Adrenal gland (tissue), 12 donors: ENCODE measurements around the gene LTBP2. TPM values are rescaled to one million over a fixed set of nuclear protein-coding genes. Genes with fewer than 3 reads are reported as not detected.

Experiments used
- DNase-seq, 7 donors: peaks; one replicate each; pipeline ENCODE4 v3.0.0-alpha.2; 2019 to 2020
- H3K27ac ChIP-seq, 5 donors: fragments of 200-600 bp; sonication (generic) in 4 of 5; 1 replicate in 3 of 5; 2 replicates in 2 of 5; pipeline versions ENCODE4 v1.5.1 to v1.8.0; 2016 to 2020; ENCODE audit warnings: mild to moderate bottlenecking in 1 of 5
- H3K27me3 ChIP-seq: fragments of 200-600 bp; 2 replicates; pipeline ENCODE4 v1.8.0; 2021
- H3K36me3 ChIP-seq, 2 donors: fragments of 200-600 bp; replicated peaks in 1 of 2; 1 replicate in 1 of 2; 2 replicates in 1 of 2; pipeline versions ENCODE4 v1.5.1 to v1.8.0; 2018 to 2022
- H3K4me1 ChIP-seq, 2 donors: fragments of 200-600 bp; replicated peaks in 1 of 2; 1 replicate in 1 of 2; 2 replicates in 1 of 2; pipeline versions ENCODE4 v1.5.1 to v1.8.0; 2018 to 2021
- H3K4me3 ChIP-seq, 4 donors: fragments of 200-600 bp; sonication (generic) in 3 of 4; one replicate each; pipeline ENCODE4 v1.5.1; 2016 to 2018
- H3K9me3 ChIP-seq, 3 donors: fragments of 200-600 bp; sonication (generic) in 1 of 3; replicated peaks in 1 of 3; 1 replicate in 2 of 3; 2 replicates in 1 of 3; pipeline versions ENCODE4 v1.5.1 to v1.8.0; 2016 to 2021
- POLR2A ChIP-seq, 2 donors: fragments of 450-650 bp; IDR thresholded peaks; one replicate each; pipeline ENCODE4 v1.6.1; 2017; ENCODE audit warnings: antibody characterized with exemption in 2 of 2, mild to moderate bottlenecking in 2 of 2, moderate library complexity in 1 of 2
- WGBS, 4 donors: extraction: QIAGEN DNeasy Blood & Tissue Kit in 2 of 4; methylation state at CpG; one replicate each; pipeline versions ENCODE4 v1.1.5 to v1.1.7; 2013 to 2017; 5-methylcytosine and 5-hydroxymethylcytosine counted together
- intact Hi-C, 2 donors: fragments of 100-400 bp; cut with DNase I; formaldehyde crosslinking; loops; one replicate each; pipeline versions ENCODE4 v1.14.1 to v1.15.0; 2022 to 2023
- polyA plus RNA-seq, 3 donors: library from polyadenylated mRNA; stranded (reverse); fragments of 200-250 nt in 2 of 3; fragments of 350-450 nt in 1 of 3; fragmentation: Illumina TruSeq in 1 of 3; extraction: RNeasy Lipid Tissue Mini Kit (QIAGEN cat#74804) in 1 of 3; gene quantifications; one replicate each; pipeline ENCODE4 v1.2.3, GENCODE V29; 2013 to 2014
- total RNA-seq, 9 donors: library from RNA; depleted of rRNA in 4 of 9; stranded (reverse); fragments of >200 nt in 4 of 9; fragments of 120-200 nt in 1 of 9; fragmentation: NEBNext Ultra II Directional in 1 of 9; extraction: Animal tissue kit (Norgen Biotek cat#: 25700) in 1 of 9; gene quantifications; one replicate each; pipeline versions ENCODE4 v1.1.0 to v1.2.4, GENCODE V29; 2013 to 2023
- TF ChIP-seq, protein P1 (sequence below), 6 experiments: fragments of 450-650 bp in 4 of 6; fragments of 200-600 bp in 2 of 6; sonication (generic) in 1 of 6; IDR thresholded peaks; 1 replicate in 5 of 6; 2 replicates in 1 of 6; pipeline versions ENCODE4 v1.5.1 to v1.8.0; 2016 to 2021; ENCODE audit warnings: antibody characterized with exemption in 6 of 6, mild to moderate bottlenecking in 2 of 6, moderate library complexity in 1 of 6
- donor health status: healthy with polysubstance abuse.
- donor health status: Bipolar disorder and iron deficiency.
- donor health status: DM: yes; HTN: yes; CAD: no.
- donor health status: DM: no; HTN: no; CAD: no.
- donor health status: DM: no; HTN: no; CAD: no.
- donor health status: DM: yes; HTN: yes; CAD: no.

LTBP2 gene
- total and polyA plus RNA-seq, 12 donors, result 2.1 to 17.0 (median 6.2) TPM

DNA sequence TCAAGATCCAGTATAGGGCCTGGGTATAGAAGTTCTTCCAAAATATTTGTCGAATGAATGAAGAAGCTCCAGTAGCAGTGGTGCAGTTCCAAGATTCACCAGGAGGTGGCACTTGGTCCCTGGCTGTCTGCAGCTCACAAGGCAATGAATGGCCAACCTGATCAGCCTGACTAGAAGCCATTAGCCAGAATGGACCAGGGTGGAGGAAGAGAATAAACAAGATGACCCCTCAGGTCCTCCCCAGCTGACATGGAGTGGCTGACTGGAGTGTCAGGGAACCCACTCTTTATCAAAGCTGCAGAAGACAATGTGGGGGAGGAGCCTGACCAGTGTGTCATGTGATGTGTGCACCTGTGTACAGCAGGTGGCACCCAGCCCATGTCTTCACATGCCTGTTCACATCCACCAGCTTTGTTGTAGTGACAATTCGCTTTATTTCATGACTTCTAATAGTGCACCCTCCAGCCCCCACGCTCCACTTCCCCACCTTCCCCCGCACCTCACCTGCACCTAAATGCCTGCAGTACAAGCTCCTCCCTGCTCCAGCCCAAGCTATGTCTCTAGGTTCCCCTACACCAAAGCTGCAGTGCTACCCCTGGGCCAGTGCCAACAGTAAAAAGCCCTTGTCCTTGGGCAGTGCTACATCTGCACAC, 3.0 kb downstream of the LTBP2 start:
- Histone ChIP-seq H3K36me3 (no peaks in the 10 kb centered on the region), H3K27ac (no peak overlapping the region), H3K9me3 (no peaks in the 10 kb centered on the region), H3K4me3 (no peak overlapping the region), H3K4me1 (peaks cover 0 to 11% of the 10 kb centered on the region in 2 donors), H3K27me3 (peaks cover 13% of the 10 kb centered on the region)
- peak; percentile 82 to 97 (median 92) for DNase-seq
- 55 to 61% (median 58%) methylated on average over 4 of the region's 4 CpGs for WGBS, 4 donors
- TF ChIP-seq POLR2A (IDR thresholded peaks at IDR 0.05), result no peak
- TF ChIP-seq, protein P1, sequence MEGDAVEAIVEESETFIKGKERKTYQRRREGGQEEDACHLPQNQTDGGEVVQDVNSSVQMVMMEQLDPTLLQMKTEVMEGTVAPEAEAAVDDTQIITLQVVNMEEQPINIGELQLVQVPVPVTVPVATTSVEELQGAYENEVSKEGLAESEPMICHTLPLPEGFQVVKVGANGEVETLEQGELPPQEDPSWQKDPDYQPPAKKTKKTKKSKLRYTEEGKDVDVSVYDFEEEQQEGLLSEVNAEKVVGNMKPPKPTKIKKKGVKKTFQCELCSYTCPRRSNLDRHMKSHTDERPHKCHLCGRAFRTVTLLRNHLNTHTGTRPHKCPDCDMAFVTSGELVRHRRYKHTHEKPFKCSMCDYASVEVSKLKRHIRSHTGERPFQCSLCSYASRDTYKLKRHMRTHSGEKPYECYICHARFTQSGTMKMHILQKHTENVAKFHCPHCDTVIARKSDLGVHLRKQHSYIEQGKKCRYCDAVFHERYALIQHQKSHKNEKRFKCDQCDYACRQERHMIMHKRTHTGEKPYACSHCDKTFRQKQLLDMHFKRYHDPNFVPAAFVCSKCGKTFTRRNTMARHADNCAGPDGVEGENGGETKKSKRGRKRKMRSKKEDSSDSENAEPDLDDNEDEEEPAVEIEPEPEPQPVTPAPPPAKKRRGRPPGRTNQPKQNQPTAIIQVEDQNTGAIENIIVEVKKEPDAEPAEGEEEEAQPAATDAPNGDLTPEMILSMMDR (IDR thresholded peaks at IDR 0.05), result peak; percentile 95 to 99 (median 96)
- intact Hi-C loops, result no loop called here

DNA sequence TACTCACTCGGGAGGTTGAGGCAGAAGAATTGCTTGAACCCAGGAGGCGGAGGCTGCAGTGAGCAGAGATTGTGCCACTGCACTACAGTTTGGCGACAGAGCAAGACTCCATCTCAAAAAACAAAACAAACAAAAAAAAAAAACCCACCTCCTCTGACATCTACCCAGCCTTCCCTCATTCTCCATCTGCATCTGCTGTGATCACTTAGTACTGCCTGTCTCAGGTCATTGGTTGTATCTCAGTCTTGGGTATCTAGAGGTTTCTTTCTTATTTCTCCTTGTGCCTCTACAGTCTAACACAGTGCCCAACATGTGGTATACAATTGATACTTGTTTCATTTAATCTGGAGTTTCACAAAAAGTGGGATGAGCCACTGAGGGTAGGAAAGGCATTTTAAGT, 5.3 kb downstream of the LTBP2 start:
- intact Hi-C loops, result no loop called here
- H3K27me3 ChIP-seq, result peaks cover 6% of the 10 kb centered on the region
- no peak overlapping the region for H3K27ac ChIP-seq
- WGBS, 4 donors, result 89 to 98% (median 92%) methylated on average over 3 of the region's 3 CpGs
- no peaks in the 10 kb centered on the region for H3K9me3 ChIP-seq
- DNase-seq, result no peak
- no peak for TF ChIP-seq POLR2A (IDR thresholded peaks at IDR 0.05)
- TF ChIP-seq, protein P1 (IDR thresholded peaks at IDR 0.05), result no peak
- H3K36me3 ChIP-seq, result no peaks in the 10 kb centered on the region
- H3K4me3 ChIP-seq, result no peak overlapping the region
- H3K4me1 ChIP-seq, result peaks cover 0 to 5% of the 10 kb centered on the region in 2 donors

DNA sequence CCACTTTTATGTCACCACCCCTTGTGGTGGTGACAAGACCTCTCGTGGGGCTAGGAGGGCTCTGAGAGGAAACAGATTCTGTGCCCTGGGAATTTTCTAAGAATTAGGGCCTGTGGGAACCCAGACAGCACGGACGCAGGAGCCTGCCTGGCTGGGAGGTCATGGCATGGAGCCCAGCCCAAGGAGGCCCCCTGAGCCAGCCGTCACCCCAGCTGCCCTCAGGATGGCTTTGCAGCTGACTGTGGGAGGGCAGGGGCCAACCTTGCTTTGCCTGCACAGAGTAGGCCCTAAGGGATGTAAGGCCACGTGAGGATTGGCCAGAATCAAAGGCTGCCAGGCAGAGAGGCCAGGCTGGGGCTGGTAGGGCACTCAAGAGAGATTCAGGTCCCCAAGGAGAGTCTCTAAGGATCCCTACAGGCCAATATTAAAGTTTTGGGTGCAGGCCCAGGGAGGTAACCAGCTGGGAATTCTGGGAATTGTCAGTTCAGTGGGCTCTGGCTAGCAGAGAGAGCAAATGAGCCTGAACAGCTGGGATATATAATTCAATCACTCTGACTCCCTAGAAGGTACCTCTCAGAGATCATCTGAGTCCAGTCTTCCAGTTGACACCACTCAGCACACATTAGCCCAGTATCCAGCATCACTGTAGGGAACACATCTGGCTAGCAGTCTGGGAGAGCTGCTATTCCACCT, 6.4 kb downstream of the LTBP2 start:
- H3K4me1 ChIP-seq, result no peaks in the 10 kb centered on the region
- H3K4me3 ChIP-seq, result no peak overlapping the region
- WGBS, 4 donors, result 71 to 79% (median 77%) methylated on average over 1 to 5 of the region's 5 CpGs
- TF ChIP-seq, protein P1 (IDR thresholded peaks at IDR 0.05), result no peak
- no peak for TF ChIP-seq POLR2A (IDR thresholded peaks at IDR 0.05)
- no peaks in the 10 kb centered on the region for H3K9me3 ChIP-seq
- H3K27ac ChIP-seq, result no peak overlapping the region
- no peaks in the 10 kb centered on the region for H3K36me3 ChIP-seq
- DNase-seq, result no peak
- H3K27me3 ChIP-seq, result no peaks in the 10 kb centered on the region
- intact Hi-C loops, result no loop called here

DNA sequence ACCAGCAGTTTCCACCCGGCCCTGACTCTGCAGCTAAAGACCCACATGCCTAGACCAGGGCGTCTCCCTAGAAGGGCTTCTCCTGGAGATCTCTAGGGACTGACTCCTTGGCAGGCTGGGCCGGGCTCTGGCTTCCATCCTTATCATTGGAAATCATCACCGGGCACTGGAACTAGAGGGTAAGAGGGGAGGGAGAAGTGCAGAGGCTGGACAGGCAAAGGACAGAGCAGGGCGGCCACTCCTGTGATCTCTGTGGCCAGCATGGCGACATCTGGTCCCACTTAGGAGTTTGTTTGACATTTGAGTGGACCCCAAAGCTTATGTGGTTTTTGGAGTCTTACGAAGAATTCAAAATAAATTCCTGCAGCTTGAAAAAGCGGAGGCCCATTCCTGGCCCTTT, 7.1 kb downstream of the LTBP2 start:
- H3K27me3 ChIP-seq, result no peaks in the 10 kb centered on the region
- no peak overlapping the region for H3K4me3 ChIP-seq
- no peaks in the 10 kb centered on the region for H3K9me3 ChIP-seq
- H3K27ac ChIP-seq, result no peak overlapping the region
- DNase-seq, result no peak
- 79 to 86% (median 84%) methylated on average over 7 to 8 of the region's 8 CpGs for WGBS, 4 donors
- H3K4me1 ChIP-seq, result no peaks in the 10 kb centered on the region
- intact Hi-C loops, result loop anchor here in 1 of 2 donors (5.0 kb wide), 1 partner anchor 98 kb away; no protein-coding TSS in a partner anchor
- TF ChIP-seq, protein P1 (IDR thresholded peaks at IDR 0.05), result no peak
- no peak for TF ChIP-seq POLR2A (IDR thresholded peaks at IDR 0.05)
- H3K36me3 ChIP-seq, result no peaks in the 10 kb centered on the region
